ENCODE data around the gene RTTN. TPM values are rescaled to one million over a fixed set of nuclear protein-coding genes. Genes with fewer than 3 reads are reported as not detected.

Gene RTTN
- polyA plus RNA-seq, 1 donor (not counting 4 experiments of a cell fraction or from before 2014, with no cell fraction given): 77.3 TPM

- Histone ChIP-seq H3K79me2 (ENCODE audit: control insufficient read depth, insufficient read depth, low read length) (no peaks in the 10 kb centered on the region), H3K9me1 (ENCODE audit: control insufficient read depth, extremely low read depth, insufficient read depth, low read length) (no peaks in the 10 kb centered on the region), H4K20me1 (ENCODE audit: control insufficient read depth, extremely low read depth, insufficient read depth, low read length) (no peaks in the 10 kb centered on the region), H2AFZ (ENCODE audit: control insufficient read depth, low read length) (no peak overlapping the region), H3K27ac (ENCODE audit: control insufficient read depth, insufficient read depth, low read length) (no peak overlapping the region), H3K9me3 (ENCODE audit: control insufficient read depth, low read depth, low read length) (no peaks in the 10 kb centered on the region), H3K4me1 (ENCODE audit: control insufficient read depth, extremely low read depth, insufficient read depth, low read length) (no peaks in the 10 kb centered on the region), H3K36me3 (ENCODE audit: control insufficient read depth in 2 of 2, extremely low read depth in 1 of 2, insufficient read depth in 2 of 2, low read length in 2 of 2) (peaks cover 8 to 18% of the 10 kb centered on the region in 2 experiments), H3K4me2 (ENCODE audit: control insufficient read depth, extremely low read depth, insufficient read depth, low read depth, low read length) (no peak overlapping the region), H3K27me3 (ENCODE audit: control insufficient read depth, extremely low read depth, insufficient read depth, low read length) (no peaks in the 10 kb centered on the region), H3K9ac (ENCODE audit: control insufficient read depth, extremely low read depth, insufficient read depth, low read length) (no peak overlapping the region), H3K4me3 (ENCODE audit: control insufficient read depth in 2 of 3, extremely low read depth in 1 of 3, insufficient read depth in 2 of 3, low read depth in 1 of 3, low read length in 3 of 3) (no peak overlapping the region)
- no peak for FAIRE-seq
- dilution Hi-C loops (cut with MboI; ENCODE audit: extremely low pct_ligation_motif_present, low sequenced_read_pairs): no loop called here
- no peak for TF ChIP-seq CTCF (optimal IDR thresholded peaks at IDR 0.05 in 1 of 3, IDR thresholded peaks at IDR 0.05 in 1 of 3, conservative IDR thresholded peaks at IDR 0.05 in 1 of 3; ENCODE audit: extremely low read depth in 1 of 3, insufficient read depth in 2 of 3, low read length in 3 of 3)
- no peak for TF ChIP-seq EZH2 (IDR thresholded peaks at IDR 0.05; ENCODE audit: low read length)
- no peak for DNase-seq (ENCODE audit: low read depth, low spot score)
These were observed 209.1 kb downstream of the RTTN start for GRCh38 chr18:69996417-69996816.

- no peak overlapping the region for H3K4me3 ChIP-seq (ENCODE audit: control insufficient read depth in 2 of 3, extremely low read depth in 1 of 3, insufficient read depth in 2 of 3, low read depth in 1 of 3, low read length in 3 of 3)
- H3K27ac ChIP-seq (ENCODE audit: control insufficient read depth, insufficient read depth, low read length): no peak overlapping the region
- H3K79me2 ChIP-seq (ENCODE audit: control insufficient read depth, insufficient read depth, low read length): no peaks in the 10 kb centered on the region
- no peaks in the 10 kb centered on the region for H3K9me3 ChIP-seq (ENCODE audit: control insufficient read depth, low read depth, low read length)
- H3K27me3 ChIP-seq (ENCODE audit: control insufficient read depth, extremely low read depth, insufficient read depth, low read length): no peaks in the 10 kb centered on the region
- no peak overlapping the region for H3K4me2 ChIP-seq (ENCODE audit: control insufficient read depth, extremely low read depth, insufficient read depth, low read depth, low read length)
- H2AFZ ChIP-seq (ENCODE audit: control insufficient read depth, low read length): no peak overlapping the region
- DNase-seq (ENCODE audit: low read depth, low spot score) (no peak), FAIRE-seq (no peak)
- no peaks in the 10 kb centered on the region for H3K9me1 ChIP-seq (ENCODE audit: control insufficient read depth, extremely low read depth, insufficient read depth, low read length)
- no peaks in the 10 kb centered on the region for H3K4me1 ChIP-seq (ENCODE audit: control insufficient read depth, extremely low read depth, insufficient read depth, low read length)
- TF ChIP-seq CTCF (optimal IDR thresholded peaks at IDR 0.05 in 1 of 3, IDR thresholded peaks at IDR 0.05 in 1 of 3, conservative IDR thresholded peaks at IDR 0.05 in 1 of 3; ENCODE audit: extremely low read depth in 1 of 3, insufficient read depth in 2 of 3, low read length in 3 of 3) (no peak), EZH2 (IDR thresholded peaks at IDR 0.05; ENCODE audit: low read length) (no peak)
- H4K20me1 ChIP-seq (ENCODE audit: control insufficient read depth, extremely low read depth, insufficient read depth, low read length): no peaks in the 10 kb centered on the region
- peaks cover 8 to 14% of the 10 kb centered on the region in 2 experiments for H3K36me3 ChIP-seq (ENCODE audit: control insufficient read depth in 2 of 2, extremely low read depth in 1 of 2, insufficient read depth in 2 of 2, low read length in 2 of 2)
- dilution Hi-C loops (cut with MboI; ENCODE audit: extremely low pct_ligation_motif_present, low sequenced_read_pairs): no loop called here
- no peak overlapping the region for H3K9ac ChIP-seq (ENCODE audit: control insufficient read depth, extremely low read depth, insufficient read depth, low read length)
These were observed 209.7 kb downstream of the RTTN start for GRCh38 chr18:69995774-69996173.

Data from keratinocyte (primary cell).